ENCODE measurements around the gene ARMC2. TPM values are rescaled to one million over a fixed set of nuclear protein-coding genes. Genes with fewer than 3 reads are reported as not detected.

Gene ARMC2
- total and polyA plus RNA-seq, 2 of the 4 experiments (the other 2 are of a cell fraction): 0.72 to 3.9 TPM

GRCh38 chr6:108966855-108967755 lies 118.9 kb downstream of the ARMC2 start:
- no peak overlapping the region for H3K23ac ChIP-seq (ENCODE audit: low read depth, low read length)
- dilution Hi-C loops (cut with HindIII; ENCODE audit: low sequenced_read_pairs, unreplicated experiment): no loop called here
- no peak overlapping the region for H4K5ac ChIP-seq (ENCODE audit: low read depth, low read length)
- BruUV-seq (replicated peaks): no TSS peak
- peak overlapping the region; percentile 29 for H2AK9ac ChIP-seq (replicated peaks; ENCODE audit: low read depth, low read length, poor library complexity)
- no peak overlapping the region for H2BK5ac ChIP-seq (ENCODE audit: low read depth, low read length, poor library complexity, severe bottlenecking)
- ChIA-PET POLR2A (ENCODE audit: unreplicated experiment) (no interaction called here), CTCF (no interaction called here)
- no peak overlapping the region for H3K14ac ChIP-seq (replicated peaks; ENCODE audit: low read depth, low read length)
- no peak overlapping the region for H3K9ac ChIP-seq (ENCODE audit: low read depth, low read length)
- H2AK5ac ChIP-seq (ENCODE audit: low read depth, low read length): no peak overlapping the region
- peaks cover 3% of the 10 kb centered on the region for H3K4me1 ChIP-seq (ENCODE audit: control insufficient read depth, insufficient read depth, low read length)
- H4K91ac ChIP-seq (ENCODE audit: insufficient read depth, low read depth, low read length): no peak overlapping the region
- H4K20me1 ChIP-seq (ENCODE audit: insufficient read depth, low read length): no peaks in the 10 kb centered on the region
- ATAC-seq (ENCODE audit: low read depth) (peak; percentile 65), DNase-seq (peak; percentile 60)
- no peaks in the 10 kb centered on the region for H3K27me3 ChIP-seq (ENCODE audit: control insufficient read depth, insufficient read depth, low read length)
- no peaks in the 10 kb centered on the region for H3K9me3 ChIP-seq (ENCODE audit: control insufficient read depth, insufficient read depth, low read length)
- no peak overlapping the region for H3K18ac ChIP-seq (ENCODE audit: low read depth, low read length)
- WGBS, 2 experiments (ENCODE audit: extremely low coverage in 2 of 2, insufficient read length in 1 of 2): 60% methylated on average over 1 of the region's 12 CpGs; no CpG with 5 or more reads in 1 of the 2 experiments
- intact Hi-C loops (cut with micrococcal nuclease): no loop called here
- H3K56ac ChIP-seq (ENCODE audit: extremely low read depth, insufficient read depth, low read length): no peak overlapping the region
- H4K8ac ChIP-seq (ENCODE audit: low read depth in 2 of 2, low read length in 2 of 2): peak overlapping the region in 1 of 2 experiments; percentile 20; a peak in 1 of 4 replicates
- in situ Hi-C loops (cut with MboI; ENCODE audit: low sequenced_read_pairs): no loop called here
- no peaks in the 10 kb centered on the region for H3K79me1 ChIP-seq (ENCODE audit: low read depth in 1 of 2, low read length in 2 of 2)
- no peaks in the 10 kb centered on the region for H3K36me3 ChIP-seq (ENCODE audit: control insufficient read depth, insufficient read depth, low read length)
- peak overlapping the region; percentile 71 for H2AFZ ChIP-seq (replicated peaks; ENCODE audit: low read length, poor library complexity)
- H3K4me3 ChIP-seq (ENCODE audit: insufficient read depth, low read depth, low read length): no peak overlapping the region
- H3K9me1 ChIP-seq (ENCODE audit: insufficient read depth, low read length): no peaks in the 10 kb centered on the region; the same call in 1 of the 2 replicates
- H3K4me2 ChIP-seq (ENCODE audit: low read depth, low read length): no peak overlapping the region
- H2BK120ac ChIP-seq (ENCODE audit: low read depth, low read length): no peak overlapping the region
- H3K4ac ChIP-seq (ENCODE audit: low read depth, low read length): no peak overlapping the region
- TF ChIP-seq POLR2A (IDR thresholded peaks at IDR 0.05; ENCODE audit: low read depth, low read length) (no peak), RFX5 (IDR thresholded peaks at IDR 0.05; ENCODE audit: low read depth, low read length) (peak; percentile 63; the same call in 1 of the 2 replicates), BHLHE40 (IDR thresholded peaks at IDR 0.05; ENCODE audit: low read depth, low read length) (0 out of 2 replicates have a peak, but pooled peaks have one; percentile 8), CEBPB (IDR thresholded peaks at IDR 0.05; ENCODE audit: low read depth, low read length) (peak; percentile 52), NFE2L2 (IDR thresholded peaks at IDR 0.05; ENCODE audit: low read depth, low read length) (no peak)
- no peak overlapping the region for H2BK15ac ChIP-seq (ENCODE audit: low read depth, low read length)
- no peak overlapping the region for H3K27ac ChIP-seq (ENCODE audit: insufficient read depth, low read length)
- no peak overlapping the region for H2BK20ac ChIP-seq (ENCODE audit: low read depth, low read length)
